HepG2 (cell line): ENCODE data around the gene MAPK1.

ENCODE experiments used
- ZNF598 ChIP-seq: sonication (generic); formaldehyde crosslinking; IDR thresholded peaks from 2 replicates; pipeline ENCODE4 v1.5.1; 2020; ENCODE audit warnings: mild to moderate bottlenecking, missing genetic modification reagents, borderline replicate concordance
- ZNF703 ChIP-seq: sonication (generic); formaldehyde crosslinking; IDR thresholded peaks from 2 replicates; pipeline ENCODE4 v1.5.1; 2020; ENCODE audit warnings: missing genetic modification reagents, mild to moderate bottlenecking, moderate library complexity, borderline replicate concordance

GRCh38 chr22:21837248-21837979 lies 30.0 kb downstream of the MAPK1 start:
- no peak for TF ChIP-seq ZNF703
- no peak for TF ChIP-seq ZNF598 (CRISPR knock-in tag)
